HUDEP-2 (cell line): ENCODE results near the gene FETUB.

Experiments
- DNase-seq, 76 experiments: peaks; one replicate each; lab custom pipeline; 2025; ENCODE audit not compliant: unreplicated experiment in 76 of 76; lab: John Stamatoyannopoulos, UW

FETUB gene

GRCh38 chr3:186612721-186613636 is 27.2 kb upstream of the FETUB start, which contains the start of gene AHSG:
AHSG (plus strand) TSS chr3:186613060; CDS start chr3:186613142, 82 bp downstream.
- DNase-seq = no peak

- no peak for DNase-seq
Observed at GRCh38 chr3:186613637-186614265, 26.4 kb upstream of the FETUB start.

GRCh38 chr3:186614266-186614596 is 26.0 kb upstream of the FETUB start:
- DNase-seq = no peak

- peak in 66 of 76 experiments; percentile 3 to 80 (median 44) for DNase-seq
Observed at GRCh38 chr3:186614597-186615483, 25.4 kb upstream of the FETUB start.

- DNase-seq = no peak
Observed at GRCh38 chr3:186616299-186616617, 23.9 kb upstream of the FETUB start.

- peak in 74 of 76 experiments; percentile 1 to 81 (median 64) for DNase-seq
Observed at GRCh38 chr3:186617036-186617946, 22.9 kb upstream of the FETUB start.

GRCh38 chr3:186618318-186618938 is 21.8 kb upstream of the FETUB start:
- no peak for DNase-seq

GRCh38 chr3:186619787-186620212 is 20.4 kb upstream of the FETUB start:
- DNase-seq = no peak

GRCh38 chr3:186620213-186621092 is 19.7 kb upstream of the FETUB start:
- no peak for DNase-seq

GRCh38 chr3:186621894-186622650 is 18.1 kb upstream of the FETUB start:
- no peak for DNase-seq

GRCh38 chr3:186622651-186623310 is 17.4 kb upstream of the FETUB start:
- DNase-seq = no peak

GRCh38 chr3:186624598-186624997 is 15.6 kb upstream of the FETUB start:
- DNase-seq = no peak

GRCh38 chr3:186625600-186626042 is 14.6 kb upstream of the FETUB start:
- no peak for DNase-seq

- DNase-seq = no peak
Observed at GRCh38 chr3:186626254-186626847, 13.8 kb upstream of the FETUB start.

GRCh38 chr3:186627852-186628414 is 12.3 kb upstream of the FETUB start:
- DNase-seq = no peak

- peak in 46 of 76 experiments; percentile 2 to 77 (median 34) for DNase-seq
Observed at GRCh38 chr3:186628756-186629155, 11.4 kb upstream of the FETUB start.
